Measurements from ENCODE around the gene RUNDC3A. TPM values are rescaled to one million over a fixed set of nuclear protein-coding genes. Genes with fewer than 3 reads are reported as not detected.

Gene RUNDC3A
- total and polyA plus RNA-seq, 2 of the 13 experiments (the other 11 are each of a cell fraction or from before 2014, with no cell fraction given): 0.25 TPM; not detected in 1

GRCh38 chr17:44326861-44327444 lies 18.6 kb downstream of the RUNDC3A start (continued):
- no peak for TF ChIP-seq FUBP1 (CRISPR knock-in tag; IDR thresholded peaks at IDR 0.05; ENCODE audit: borderline replicate concordance)
- TF ChIP-seq JUND (CRISPR knock-in tag; IDR thresholded peaks at IDR 0.05): no peak
- TF ChIP-seq CC2D1A (CRISPR knock-in tag; IDR thresholded peaks at IDR 0.05): no peak
- no peak for TF ChIP-seq FOXK2 (IDR thresholded peaks at IDR 0.05)
- no peak for TF ChIP-seq TBL1XR1 (IDR thresholded peaks at IDR 0.05; ENCODE audit: borderline replicate concordance, low read length, partially characterized antibody)
- no peak for TF ChIP-seq BRD4 (CRISPR knock-in tag; IDR thresholded peaks at IDR 0.05)
- no peak for TF ChIP-seq ZNF558 (CRISPR knock-in tag; IDR thresholded peaks at IDR 0.05; ENCODE audit: borderline replicate concordance)
- TF ChIP-seq NFE2 (CRISPR knock-in tag; IDR thresholded peaks at IDR 0.05): no peak
- TF ChIP-seq DRAP1 (CRISPR knock-in tag; IDR thresholded peaks at IDR 0.05): no peak; the same call in 1 of the 2 replicates
- TF ChIP-seq EEA1 (CRISPR knock-in tag; IDR thresholded peaks at IDR 0.05; ENCODE audit: borderline replicate concordance): no peak
- no peak for TF ChIP-seq JARID2 (CRISPR knock-in tag; IDR thresholded peaks at IDR 0.05; ENCODE audit: insufficient replicate concordance)
- TF ChIP-seq DPF2 (CRISPR knock-in tag; IDR thresholded peaks at IDR 0.05; ENCODE audit: borderline replicate concordance, low read depth): no peak
- no peak for TF ChIP-seq RAD51 (IDR thresholded peaks at IDR 0.05; ENCODE audit: borderline replicate concordance)
- no peak for TF ChIP-seq ZNF550 (CRISPR knock-in tag; IDR thresholded peaks at IDR 0.05; ENCODE audit: borderline replicate concordance)
- peak; percentile 10; the same call in 1 of the 2 replicates for TF ChIP-seq BCL6 (CRISPR knock-in tag; IDR thresholded peaks at IDR 0.05)
- TF ChIP-seq PHF21A (CRISPR knock-in tag; IDR thresholded peaks at IDR 0.05): peak; percentile 82
- no peak for TF ChIP-seq CENPBD1 (CRISPR knock-in tag; IDR thresholded peaks at IDR 0.05; ENCODE audit: borderline replicate concordance, low read depth)
- TF ChIP-seq ZNF441 (CRISPR knock-in tag; IDR thresholded peaks at IDR 0.05; ENCODE audit: borderline replicate concordance): no peak
- peak; percentile 98 for TF ChIP-seq MAX (IDR thresholded peaks at IDR 0.05)
- TF ChIP-seq POLR2AphosphoS2 (IDR thresholded peaks at IDR 0.05; ENCODE audit: low read depth, low read length): no peak
- TF ChIP-seq EP300 (IDR thresholded peaks at IDR 0.05; ENCODE audit: low read depth in 2 of 2, low read length in 2 of 2): peak in 1 of 2 experiments; percentile 18; a peak in 2 of 4 replicates
- no peak; the same call in 1 of the 2 replicates for TF ChIP-seq EP300 (CRISPR knock-in tag; IDR thresholded peaks at IDR 0.05; ENCODE audit: borderline replicate concordance)
- TF ChIP-seq ZNF331 (CRISPR knock-in tag; IDR thresholded peaks at IDR 0.05): peak; percentile 62
- TF ChIP-seq ZNF616 (CRISPR knock-in tag; IDR thresholded peaks at IDR 0.05; ENCODE audit: low read depth): no peak
- no peak; the same call in 1 of the 2 replicates for TF ChIP-seq ZMYM2 (CRISPR knock-in tag; IDR thresholded peaks at IDR 0.05)
- no peak for TF ChIP-seq MAFF (IDR thresholded peaks at IDR 0.05; ENCODE audit: low read depth, low read length)
- TF ChIP-seq MEIS1 (CRISPR knock-in tag; IDR thresholded peaks at IDR 0.05; ENCODE audit: borderline replicate concordance): no peak
- TF ChIP-seq ZNF317 (CRISPR knock-in tag; IDR thresholded peaks at IDR 0.05): no peak
- peak; percentile 72 for TF ChIP-seq MYPOP (CRISPR knock-in tag; IDR thresholded peaks at IDR 0.05)
